Endothelial cell of umbilical vein (primary cell): ENCODE measurements around the gene DBT.
"Not testable (repeated sequence)": the region's sequence is repeated elsewhere in the genome, so short reads cannot be mapped to it uniquely, and the experiment has no call there.

Experiments used
- EZH2 ChIP-seq: IDR thresholded peaks from 2 replicates; pipeline ENCODE4 v1.6.1; 2012; ENCODE audit warnings: borderline replicate concordance, low read depth, mild to moderate bottlenecking, moderate library complexity, low read length, inconsistent platforms; ENCODE audit not compliant: severe bottlenecking
- FOS ChIP-seq: IDR thresholded peaks from 2 replicates; pipeline ENCODE4 v1.6.1; 2011; ENCODE audit warnings: mild to moderate bottlenecking, low read length, moderate library complexity, borderline replicate concordance; ENCODE audit not compliant: insufficient read depth
- GATA2 ChIP-seq: IDR thresholded peaks from 2 replicates; pipeline ENCODE4 v1.7.0; 2011; ENCODE audit warnings: low read depth, mild to moderate bottlenecking, moderate library complexity, mixed read lengths, low read length; ENCODE audit not compliant: insufficient read length, insufficient read depth
- POLR2A ChIP-seq: IDR thresholded peaks from 2 replicates; pipeline ENCODE4 v1.6.1; 2012; ENCODE audit warnings: low read depth, mild to moderate bottlenecking, control low read depth, low read length
- POLR2AphosphoS5 ChIP-seq: IDR thresholded peaks from 2 replicates; pipeline ENCODE4 v1.6.1; 2012; ENCODE audit warnings: low read depth, mild to moderate bottlenecking, control low read depth, low read length, moderate library complexity; ENCODE audit not compliant: insufficient read depth
- TF ChIP-seq, protein P1 (sequence below), 2 donors: IDR thresholded peaks; 1 replicate in 1 of 2; 2 replicates in 1 of 2; pipeline ENCODE4 v1.5.1; 2011; ENCODE audit warnings: low read length in 2 of 2, mild to moderate bottlenecking in 2 of 2, moderate library complexity in 2 of 2, control low read depth in 1 of 2, inconsistent platforms in 1 of 2, low read depth in 1 of 2; ENCODE audit not compliant: insufficient read depth in 1 of 2; ENCODE audit errors: extremely low read depth in 1 of 2

DNA sequence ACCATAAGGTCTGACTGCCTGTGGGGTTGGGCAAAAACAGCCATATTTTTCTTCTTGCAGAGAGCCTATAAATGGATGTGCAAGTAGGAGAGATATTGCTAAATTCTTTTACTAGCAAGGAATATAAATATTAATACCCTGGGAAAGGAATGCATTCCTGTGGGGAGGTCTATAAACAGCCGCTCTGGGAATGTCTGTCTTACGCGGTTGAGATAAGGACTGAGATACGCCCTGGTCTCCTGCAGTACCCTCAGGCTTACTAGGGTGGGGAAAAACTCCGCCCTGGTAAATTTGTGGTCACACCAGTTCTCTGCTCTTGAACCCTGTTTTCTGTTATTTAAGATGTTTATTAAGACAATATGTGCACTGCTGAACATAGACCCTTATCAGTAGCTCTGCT lies 14.4 kb upstream of the DBT start:
- not testable (repeated sequence) for TF ChIP-seq POLR2AphosphoS5, EZH2, FOS, POLR2A, GATA2
- TF ChIP-seq, protein P1, sequence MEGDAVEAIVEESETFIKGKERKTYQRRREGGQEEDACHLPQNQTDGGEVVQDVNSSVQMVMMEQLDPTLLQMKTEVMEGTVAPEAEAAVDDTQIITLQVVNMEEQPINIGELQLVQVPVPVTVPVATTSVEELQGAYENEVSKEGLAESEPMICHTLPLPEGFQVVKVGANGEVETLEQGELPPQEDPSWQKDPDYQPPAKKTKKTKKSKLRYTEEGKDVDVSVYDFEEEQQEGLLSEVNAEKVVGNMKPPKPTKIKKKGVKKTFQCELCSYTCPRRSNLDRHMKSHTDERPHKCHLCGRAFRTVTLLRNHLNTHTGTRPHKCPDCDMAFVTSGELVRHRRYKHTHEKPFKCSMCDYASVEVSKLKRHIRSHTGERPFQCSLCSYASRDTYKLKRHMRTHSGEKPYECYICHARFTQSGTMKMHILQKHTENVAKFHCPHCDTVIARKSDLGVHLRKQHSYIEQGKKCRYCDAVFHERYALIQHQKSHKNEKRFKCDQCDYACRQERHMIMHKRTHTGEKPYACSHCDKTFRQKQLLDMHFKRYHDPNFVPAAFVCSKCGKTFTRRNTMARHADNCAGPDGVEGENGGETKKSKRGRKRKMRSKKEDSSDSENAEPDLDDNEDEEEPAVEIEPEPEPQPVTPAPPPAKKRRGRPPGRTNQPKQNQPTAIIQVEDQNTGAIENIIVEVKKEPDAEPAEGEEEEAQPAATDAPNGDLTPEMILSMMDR (IDR thresholded peaks at IDR 0.05; ENCODE audit: extremely low read depth in 1 of 2, insufficient read depth in 1 of 2, low read depth in 1 of 2, low read length in 2 of 2), result not testable (repeated sequence)
